GM20000 (cell line): ENCODE results near the gene DENND6B.
A peak's percentile ranks its signal among the peaks of the same experiment; 100 is the strongest.

Experiments
- DNase-seq: peaks from one replicate; pipeline ENCODE4 v3.0.0; 2012; ENCODE audit warnings: low spot score
- TF ChIP-seq, protein P1 (sequence below): IDR thresholded peaks from 2 replicates; pipeline ENCODE4 v1.5.1; 2012; ENCODE audit warnings: mild to moderate bottlenecking, control low read depth; ENCODE audit errors: extremely low read depth, missing control alignments

The DENND6B gene

DNA sequence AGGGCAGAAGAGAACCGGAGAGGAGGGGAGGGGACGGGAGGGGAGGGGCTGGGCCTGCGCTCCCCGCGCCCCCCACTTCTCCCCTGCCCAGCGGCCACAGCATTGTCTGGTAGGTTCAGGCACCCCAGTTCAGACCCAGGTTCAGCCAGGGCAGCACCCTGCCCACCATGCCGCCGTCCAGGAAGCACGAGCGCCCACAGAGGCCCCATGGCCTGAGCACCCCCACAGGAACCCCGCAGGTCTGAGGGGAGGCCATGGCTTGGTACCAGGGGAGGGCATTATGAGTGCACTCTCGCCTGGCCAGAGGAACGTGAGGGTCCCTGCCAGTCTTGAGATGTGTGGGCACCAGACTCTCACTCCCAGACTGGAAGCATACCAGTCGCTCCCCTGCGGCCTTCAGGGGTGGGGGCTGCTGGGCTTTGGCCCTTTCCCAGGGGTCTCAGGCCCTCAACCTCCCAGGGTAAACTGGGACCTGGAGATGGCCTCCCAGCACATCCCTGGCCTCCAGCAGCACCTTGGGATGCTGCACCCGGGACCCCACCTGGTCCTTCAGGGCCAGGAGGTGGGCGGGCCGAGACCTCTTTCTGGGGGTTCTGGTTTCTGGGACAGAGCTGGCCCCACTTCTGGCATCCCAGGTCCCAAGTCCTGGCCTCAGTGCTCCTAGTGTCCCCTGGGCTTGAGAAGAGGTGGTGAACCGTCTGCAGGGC is 18.8 kb downstream of the DENND6B start:
- no peak for DNase-seq
- TF ChIP-seq, protein P1, sequence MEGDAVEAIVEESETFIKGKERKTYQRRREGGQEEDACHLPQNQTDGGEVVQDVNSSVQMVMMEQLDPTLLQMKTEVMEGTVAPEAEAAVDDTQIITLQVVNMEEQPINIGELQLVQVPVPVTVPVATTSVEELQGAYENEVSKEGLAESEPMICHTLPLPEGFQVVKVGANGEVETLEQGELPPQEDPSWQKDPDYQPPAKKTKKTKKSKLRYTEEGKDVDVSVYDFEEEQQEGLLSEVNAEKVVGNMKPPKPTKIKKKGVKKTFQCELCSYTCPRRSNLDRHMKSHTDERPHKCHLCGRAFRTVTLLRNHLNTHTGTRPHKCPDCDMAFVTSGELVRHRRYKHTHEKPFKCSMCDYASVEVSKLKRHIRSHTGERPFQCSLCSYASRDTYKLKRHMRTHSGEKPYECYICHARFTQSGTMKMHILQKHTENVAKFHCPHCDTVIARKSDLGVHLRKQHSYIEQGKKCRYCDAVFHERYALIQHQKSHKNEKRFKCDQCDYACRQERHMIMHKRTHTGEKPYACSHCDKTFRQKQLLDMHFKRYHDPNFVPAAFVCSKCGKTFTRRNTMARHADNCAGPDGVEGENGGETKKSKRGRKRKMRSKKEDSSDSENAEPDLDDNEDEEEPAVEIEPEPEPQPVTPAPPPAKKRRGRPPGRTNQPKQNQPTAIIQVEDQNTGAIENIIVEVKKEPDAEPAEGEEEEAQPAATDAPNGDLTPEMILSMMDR, result no peak

DNA sequence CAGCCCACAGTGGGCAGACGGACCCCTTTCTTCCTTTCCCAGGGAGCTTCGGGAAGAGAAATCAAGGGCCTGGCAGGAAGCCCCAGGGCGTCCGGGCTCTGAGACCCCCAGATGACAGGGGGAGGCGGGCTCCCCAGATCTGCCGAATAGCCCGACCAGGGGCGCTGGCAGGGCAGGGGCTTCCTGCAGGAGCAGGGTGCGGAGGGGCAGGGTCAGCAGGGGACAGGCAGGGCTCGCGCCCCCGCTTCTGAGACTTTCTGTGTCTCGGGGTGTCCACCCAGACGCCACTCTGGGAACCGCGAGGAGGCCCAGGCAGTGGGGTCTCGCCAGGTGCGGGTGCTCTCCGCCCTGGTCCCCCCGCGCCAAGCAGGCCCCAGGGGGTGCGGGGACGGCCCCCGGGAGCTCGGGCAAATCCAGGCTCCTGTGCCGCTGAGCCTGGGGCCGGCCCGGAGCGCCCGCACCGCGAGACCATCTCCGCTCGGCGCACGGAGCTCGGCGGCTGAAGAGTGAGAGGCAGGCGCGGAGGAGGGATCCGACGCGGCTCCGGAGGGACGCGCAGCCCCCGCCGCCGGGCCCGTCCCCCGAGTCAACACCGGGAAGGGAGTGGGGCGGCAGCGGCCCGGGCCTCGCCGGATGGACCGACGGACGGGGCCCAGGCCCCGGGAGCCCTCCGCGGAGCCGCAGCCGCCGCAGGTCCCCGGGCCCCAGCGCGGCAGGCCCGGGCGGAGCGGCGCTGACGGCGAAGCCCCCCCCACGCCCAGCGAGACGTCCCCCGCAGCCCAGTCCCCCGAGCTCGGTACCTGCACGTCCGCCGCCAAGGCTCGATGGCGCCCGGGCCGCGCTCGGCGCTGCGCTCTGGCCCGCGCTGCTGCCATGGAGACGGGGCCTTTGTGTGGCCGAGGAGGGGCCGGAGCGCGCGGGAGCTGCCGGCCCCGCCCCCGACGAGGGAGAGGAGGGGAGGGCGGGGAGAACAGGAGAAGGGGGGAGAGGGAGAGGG is 19.8 kb downstream of the DENND6B start, which contains the start of gene PLXNB2:
TSS of gene PLXNB2 (minus strand) at position 894 of the 997 bp plus-strand sequence. CDS start 17,062 bp downstream, outside the sequence.
- TF ChIP-seq, protein P1, result no peak

DNA sequence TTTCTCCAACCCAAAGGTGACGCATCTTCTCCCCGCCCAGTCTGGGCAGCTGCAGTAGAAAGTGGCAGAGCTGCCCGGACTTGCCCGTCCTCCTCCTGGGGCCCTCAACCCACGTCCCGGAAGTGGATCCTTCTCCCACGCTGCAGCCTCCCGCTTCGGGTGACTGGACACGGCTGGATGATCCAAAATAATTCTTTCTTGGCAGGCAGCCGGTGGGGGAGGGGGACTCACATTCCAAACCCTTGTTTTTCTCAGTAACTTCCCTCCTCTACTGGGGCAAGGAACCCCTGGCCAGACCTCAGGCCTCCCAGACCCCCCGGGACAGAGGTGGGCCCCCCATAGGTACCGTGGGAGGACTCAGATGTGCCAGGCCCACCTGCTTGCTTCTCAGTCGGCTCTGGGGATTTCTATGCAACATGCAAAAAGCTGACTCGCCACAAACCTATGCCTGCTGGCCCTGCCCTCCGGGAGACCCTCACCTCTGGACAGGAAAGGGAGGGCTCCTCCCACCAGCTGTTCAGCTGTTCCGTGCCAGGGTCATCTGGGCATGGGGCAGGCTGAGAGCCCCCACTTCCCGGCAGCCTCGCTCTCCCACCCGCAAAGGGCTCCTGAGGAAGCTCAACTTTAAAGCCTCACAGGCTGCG is 20.8 kb downstream of the DENND6B start:
- TF ChIP-seq, protein P1, result no peak
- peak; percentile 80 for DNase-seq

More for the DNA sequence above, 19.8 kb downstream of the DENND6B start, which contains the start of gene PLXNB2:
- DNase-seq, result peak; percentile 95

DNA sequence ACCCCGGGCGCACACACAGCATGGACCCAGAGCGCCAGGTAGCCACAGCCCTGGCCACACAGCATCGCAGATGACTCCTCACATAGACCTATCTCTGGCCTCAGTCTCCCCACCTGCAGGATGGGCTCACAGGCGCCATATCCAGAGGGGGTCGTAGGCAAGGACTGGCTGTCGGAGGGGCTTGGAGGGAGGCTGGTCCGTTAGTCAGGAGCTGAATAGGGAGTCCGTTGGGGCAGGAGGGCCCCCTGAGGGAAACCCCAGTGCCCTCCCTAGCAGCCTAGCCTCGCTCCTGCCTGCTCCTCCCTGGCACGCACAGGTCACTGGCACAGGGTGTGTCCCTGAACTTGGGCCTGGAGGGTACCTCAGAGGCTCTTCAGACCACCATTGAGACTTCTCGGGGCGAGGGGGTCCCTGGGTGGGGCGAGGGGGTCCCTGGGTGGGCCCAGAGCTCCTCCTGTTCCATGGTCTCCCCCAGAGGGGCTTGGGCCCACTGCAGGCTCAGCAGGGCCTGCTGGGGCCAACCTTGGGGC is 21.4 kb downstream of the DENND6B start:
- TF ChIP-seq, protein P1, result no peak
- no peak for DNase-seq

DNA sequence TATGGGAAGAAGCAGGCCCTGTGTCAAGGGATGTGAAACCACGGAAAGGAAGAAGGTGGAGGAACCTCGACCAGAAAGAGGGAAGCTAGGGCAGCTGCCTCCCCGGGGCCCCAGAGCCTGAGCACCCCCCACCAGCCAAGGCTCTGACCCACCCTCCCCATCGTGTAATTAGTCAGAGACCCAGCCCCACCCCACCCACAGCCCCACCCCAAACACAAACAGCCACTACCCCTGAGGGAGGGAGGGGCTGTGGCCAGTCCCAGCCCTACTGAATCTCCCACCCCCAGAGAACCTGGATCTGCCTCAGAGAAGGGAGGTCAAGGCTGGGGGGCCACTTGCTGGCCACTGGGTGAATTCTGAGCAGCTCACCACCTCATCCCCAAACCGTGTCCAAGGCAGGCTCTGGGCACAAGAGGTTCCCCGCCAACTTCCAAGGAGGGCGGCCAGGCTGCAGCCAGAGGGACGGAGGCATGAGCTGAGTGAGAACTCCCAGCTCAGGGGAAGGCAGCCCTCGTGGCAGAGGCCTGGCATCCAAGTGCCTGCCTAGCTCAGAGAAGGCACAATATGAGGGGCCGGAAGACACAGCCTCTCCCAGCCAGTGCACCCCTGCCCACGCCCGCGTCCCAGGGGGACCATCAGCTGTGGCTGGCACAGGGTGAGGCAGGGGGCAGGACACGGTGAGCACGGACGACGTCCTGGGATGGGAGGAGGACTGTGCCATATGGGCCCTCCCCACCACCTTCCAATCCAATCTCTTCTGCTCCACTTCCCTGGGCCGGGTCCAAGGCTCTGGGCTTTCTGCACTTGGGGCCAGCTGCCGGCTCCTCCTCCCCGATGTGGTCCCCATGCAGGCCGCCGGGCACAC is 22.1 kb downstream of the DENND6B start:
- no peak for DNase-seq

More for the DNA sequence above, 22.1 kb downstream of the DENND6B start:
- TF ChIP-seq, protein P1, result no peak
